OCI-LY7 (cell line): Measurements from ENCODE around the gene RPL31. TPM values are rescaled to one million over a fixed set of nuclear protein-coding genes. Genes with fewer than 3 reads are reported as not detected.

Experiments
- BruUV-seq: library from RNA; stranded (reverse); fragments of 400-500 nt; replicated peaks from 2 replicates; lab custom pipeline; 2021; lab: Mats Ljungman, UMichigan
- CTCF ChIA-PET: fragments of 300-600 bp; sonication (Branson Sonifier 250); formaldehyde crosslinking; loops from one replicate; lab custom pipeline; 2022; ENCODE audit warnings: antibody characterized with exemption; ENCODE audit not compliant: unreplicated experiment; lab: Charles Lee
- POLR2A ChIA-PET: fragments of 300-600 bp; sonication (Branson Sonifier 250); formaldehyde crosslinking; loops from one replicate; lab custom pipeline; 2022; ENCODE audit warnings: antibody characterized with exemption; lab: Charles Lee
- DNase-seq: peaks from one replicate; pipeline ENCODE4 v3.0.0-alpha.2; 2015; ENCODE audit warnings: low spot score
- H2AFZ ChIP-seq: fragments of 200-600 bp; sonication (generic), shearing (Covaris generic); 2 replicates; pipeline ENCODE4 v1.6.1; 2014; ENCODE audit warnings: mild to moderate bottlenecking, antibody characterized with exemption, low read length, moderate library complexity
- H3K27ac ChIP-seq: fragments of 200-600 bp; sonication (generic); 2 replicates; pipeline ENCODE4 v1.5.1; 2014; ENCODE audit warnings: mixed run types, low read depth, mild to moderate bottlenecking, moderate library complexity, low read length, inconsistent platforms; ENCODE audit not compliant: poor library complexity, severe bottlenecking
- H3K36me3 ChIP-seq: fragments of 200-600 bp; sonication (generic); 2 replicates; pipeline ENCODE4 v1.6.1; 2014; ENCODE audit warnings: mild to moderate bottlenecking, antibody characterized with exemption, low read length, moderate library complexity, mixed read lengths; ENCODE audit not compliant: insufficient read depth
- H3K4me1 ChIP-seq: fragments of 200-600 bp; sonication (generic); 2 replicates; pipeline ENCODE4 v1.5.1; 2014; ENCODE audit warnings: mild to moderate bottlenecking, low read length; ENCODE audit not compliant: insufficient read depth, poor library complexity, severe bottlenecking
- H3K4me2 ChIP-seq: fragments of 200-600 bp; sonication (generic); 2 replicates; pipeline ENCODE4 v1.6.1; 2014; ENCODE audit warnings: mild to moderate bottlenecking, low read length
- H3K4me3 ChIP-seq: fragments of 200-600 bp; sonication (generic); 2 replicates; pipeline ENCODE4 v1.5.1; 2014; ENCODE audit warnings: mild to moderate bottlenecking, low read depth, low read length; ENCODE audit not compliant: poor library complexity, severe bottlenecking
- H3K79me2 ChIP-seq: fragments of 200-600 bp; sonication (generic); 2 replicates; pipeline ENCODE4 v1.6.1; 2016; ENCODE audit warnings: low read depth, mild to moderate bottlenecking, low read length, moderate library complexity, mixed read lengths; ENCODE audit not compliant: insufficient read depth
- H3K9me2 ChIP-seq: fragments of 200-600 bp; sonication (generic); 2 replicates; pipeline ENCODE4 v1.6.1; 2016; ENCODE audit warnings: mild to moderate bottlenecking, low read length, mixed read lengths; ENCODE audit not compliant: insufficient read depth
- H3K9me3 ChIP-seq: fragments of 200-600 bp; sonication (generic); 2 replicates; pipeline ENCODE4 v1.6.1; 2014; ENCODE audit warnings: mild to moderate bottlenecking, mixed run types, low read length, mixed read lengths
- H4K20me1 ChIP-seq: fragments of 200-600 bp; sonication (generic); 2 replicates; pipeline ENCODE4 v1.6.1; 2014; ENCODE audit warnings: mild to moderate bottlenecking, antibody characterized with exemption, low read length, moderate library complexity, mixed read lengths; ENCODE audit not compliant: insufficient read depth
- CTCF ChIP-seq: fragments of 200-600 bp; sonication (generic); conservative IDR thresholded peaks from 2 replicates; pipeline ENCODE4 v1.5.1; 2014; ENCODE audit warnings: mild to moderate bottlenecking, antibody characterized with exemption, low read length, moderate library complexity, mixed read lengths
- EZH2phosphoT487 ChIP-seq: fragments of 200-600 bp; sonication (generic); IDR thresholded peaks from 2 replicates; pipeline ENCODE4 v1.6.1; 2018; ENCODE audit warnings: low read depth, borderline replicate concordance, mild to moderate bottlenecking, mixed run types, antibody characterized with exemption, low read length, moderate library complexity, mixed read lengths
- intact Hi-C: fragments of 100-400 bp; cut with micrococcal nuclease; formaldehyde crosslinking; loops from one replicate; pipeline ENCODE4 v1.10.0; 2022; ENCODE audit not compliant: unreplicated experiment
- total RNA-seq, 2 experiments: library from RNA; depleted of rRNA in 1 of 2; stranded (reverse); fragments of >200 nt in 1 of 2; shearing (Covaris generic) in 1 of 2; gene quantifications; 2 replicates each; pipeline ENCODE4 v1.2.3, GENCODE V29; 2014 to 2022

RPL31 gene
- total RNA-seq, 2 experiments from 2014 or later, result 1,348 to 1,991 TPM

GRCh38 chr2:100993294-100993693, 8.8 kb upstream of the RPL31 start:
- Histone ChIP-seq H3K4me2 (no peak overlapping the region), H4K20me1 (no peaks in the 10 kb centered on the region), H3K27ac (no peak overlapping the region), H3K36me3 (no peaks in the 10 kb centered on the region), H3K79me2 (no peaks in the 10 kb centered on the region), H3K9me3 (no peaks in the 10 kb centered on the region), H3K4me1 (no peaks in the 10 kb centered on the region), H3K9me2 (no peaks in the 10 kb centered on the region), H2AFZ (no peak overlapping the region), H3K4me3 (no peak overlapping the region)
- CTCF ChIA-PET, result no interaction called here
- intact Hi-C loops, result no loop called here
- POLR2A ChIA-PET, result interaction anchor here (0.7 kb wide), 1 partner anchor 555 kb away, joined by 3 read pairs; no protein-coding TSS in a partner anchor
- no peak for TF ChIP-seq EZH2phosphoT487
- no peak for TF ChIP-seq CTCF
- no TSS peak for BruUV-seq
- no peak for DNase-seq

- POLR2A ChIA-PET, result no interaction called here
- no peak for DNase-seq
- H3K4me3 ChIP-seq, result no peak overlapping the region
Measured at GRCh38 chr2:100995309-100996075, 6.6 kb upstream of the RPL31 start.

More at GRCh38 chr2:100995309-100996075, 6.6 kb upstream of the RPL31 start:
- intact Hi-C loops, result no loop called here
- no TSS peak for BruUV-seq
- Histone ChIP-seq H3K4me1 (no peaks in the 10 kb centered on the region), H3K9me2 (no peaks in the 10 kb centered on the region), H4K20me1 (no peaks in the 10 kb centered on the region), H3K4me2 (no peak overlapping the region), H3K36me3 (no peaks in the 10 kb centered on the region), H3K79me2 (no peaks in the 10 kb centered on the region), H2AFZ (no peak overlapping the region), H3K9me3 (no peaks in the 10 kb centered on the region), H3K27ac (no peak overlapping the region)
- no peak for TF ChIP-seq CTCF
- TF ChIP-seq EZH2phosphoT487, result no peak
- CTCF ChIA-PET, result no interaction called here
